Right atrium auricular region (tissue), 2 donors: ENCODE data around the gene ZNF536. TPM values are rescaled to one million over a fixed set of nuclear protein-coding genes. Genes with fewer than 3 reads are reported as not detected.

Experiments used
- DNase-seq: peaks from one replicate; pipeline ENCODE4 v3.0.0-alpha.2; 2019; ENCODE audit warnings: low spot score
- H3K27ac ChIP-seq, 2 donors: fragments of 200-600 bp; sonication (generic); 1 replicate in 1 of 2; 2 replicates in 1 of 2; pipeline ENCODE4 v1.5.1; 2016 to 2019
- H3K27me3 ChIP-seq, 2 donors: fragments of 200-600 bp; sonication (generic); one replicate each; pipeline versions ENCODE4 v1.5.1 to v1.6.0; 2017 to 2019
- H3K36me3 ChIP-seq: fragments of 200-600 bp; sonication (generic); one replicate; pipeline ENCODE4 v1.5.1; 2016
- H3K4me1 ChIP-seq, 2 donors: fragments of 200-600 bp; sonication (generic); one replicate each; pipeline versions ENCODE4 v1.5.1 to v1.6.0; 2017 to 2019
- H3K4me3 ChIP-seq, 2 donors: fragments of 200-600 bp; sonication (generic); 1 replicate in 1 of 2; 2 replicates in 1 of 2; pipeline ENCODE4 v1.5.1; 2017 to 2019; ENCODE audit warnings: mild to moderate bottlenecking in 1 of 2, moderate library complexity in 1 of 2
- H3K9me3 ChIP-seq, 2 donors: fragments of 200-600 bp; sonication (generic); one replicate each; pipeline ENCODE4 v1.5.1; 2019
- total RNA-seq, 2 donors: library from RNA; depleted of rRNA; stranded (reverse); fragments of >200 nt; gene quantifications; one replicate each; pipeline ENCODE4 v1.1.0, GENCODE V29; 2016
- TF ChIP-seq, protein P1 (sequence below), 2 donors: fragments of 200-600 bp; sonication (generic); IDR thresholded peaks; one replicate each; pipeline ENCODE4 v1.5.1; 2019; ENCODE audit warnings: antibody characterized with exemption in 2 of 2

Gene ZNF536
- total RNA-seq, 2 donors from 2014 or later, result 1.9 to 2.7 TPM

GRCh38 chr19:30338878-30339623, 33.1 kb upstream of the ZNF536 start:
- Histone ChIP-seq H3K4me1 (no peaks in the 10 kb centered on the region), H3K36me3 (no peaks in the 10 kb centered on the region), H3K9me3 (no peaks in the 10 kb centered on the region), H3K4me3 (no peak overlapping the region), H3K27ac (no peak overlapping the region), H3K27me3 (no peaks in the 10 kb centered on the region)
- DNase-seq, result no peak
- TF ChIP-seq, protein P1, sequence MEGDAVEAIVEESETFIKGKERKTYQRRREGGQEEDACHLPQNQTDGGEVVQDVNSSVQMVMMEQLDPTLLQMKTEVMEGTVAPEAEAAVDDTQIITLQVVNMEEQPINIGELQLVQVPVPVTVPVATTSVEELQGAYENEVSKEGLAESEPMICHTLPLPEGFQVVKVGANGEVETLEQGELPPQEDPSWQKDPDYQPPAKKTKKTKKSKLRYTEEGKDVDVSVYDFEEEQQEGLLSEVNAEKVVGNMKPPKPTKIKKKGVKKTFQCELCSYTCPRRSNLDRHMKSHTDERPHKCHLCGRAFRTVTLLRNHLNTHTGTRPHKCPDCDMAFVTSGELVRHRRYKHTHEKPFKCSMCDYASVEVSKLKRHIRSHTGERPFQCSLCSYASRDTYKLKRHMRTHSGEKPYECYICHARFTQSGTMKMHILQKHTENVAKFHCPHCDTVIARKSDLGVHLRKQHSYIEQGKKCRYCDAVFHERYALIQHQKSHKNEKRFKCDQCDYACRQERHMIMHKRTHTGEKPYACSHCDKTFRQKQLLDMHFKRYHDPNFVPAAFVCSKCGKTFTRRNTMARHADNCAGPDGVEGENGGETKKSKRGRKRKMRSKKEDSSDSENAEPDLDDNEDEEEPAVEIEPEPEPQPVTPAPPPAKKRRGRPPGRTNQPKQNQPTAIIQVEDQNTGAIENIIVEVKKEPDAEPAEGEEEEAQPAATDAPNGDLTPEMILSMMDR (IDR thresholded peaks at IDR 0.05), result no peak

DNA sequence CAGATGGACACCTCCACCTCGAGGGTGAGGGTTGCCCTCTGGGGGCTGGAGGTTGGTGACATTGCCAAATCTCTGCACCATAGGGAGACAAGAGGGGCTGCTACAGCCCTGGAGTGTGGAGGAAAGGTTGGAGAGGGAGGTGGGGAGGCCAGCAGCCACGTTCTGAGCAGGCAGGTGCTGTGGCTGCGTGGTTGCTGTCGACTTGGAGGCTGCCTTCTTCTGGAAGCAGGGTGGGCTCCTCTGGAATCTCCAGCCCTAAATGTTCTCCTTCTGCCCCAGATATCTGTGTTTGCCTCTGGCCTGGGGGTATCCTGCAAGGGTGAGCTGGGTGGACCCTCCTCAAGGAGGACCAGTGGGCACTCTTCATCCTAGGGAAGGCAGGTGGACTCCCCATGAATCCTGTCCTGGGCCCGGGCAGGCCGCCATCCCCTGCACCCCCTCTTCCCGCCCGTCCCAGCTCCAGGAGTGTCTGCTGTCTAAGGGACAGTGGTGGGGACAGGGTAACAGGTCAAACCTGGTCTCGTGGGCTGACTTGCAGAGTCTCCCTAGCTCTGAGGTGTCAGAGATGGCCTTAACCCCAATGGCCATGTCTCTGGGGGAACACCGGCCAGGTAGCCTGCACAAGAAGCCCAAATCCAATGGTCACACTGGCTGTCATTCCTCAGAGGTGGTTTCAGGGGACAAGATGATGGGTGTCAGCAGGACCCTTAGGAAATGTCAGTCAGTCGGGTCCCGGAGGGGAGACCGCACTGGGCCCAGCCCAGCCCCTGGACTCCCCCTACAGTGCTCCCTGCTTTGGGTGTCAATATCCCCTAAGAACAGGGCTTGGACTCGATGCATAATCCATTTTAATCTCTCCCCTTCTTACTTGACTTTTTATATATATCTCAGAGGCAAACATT, 32.3 kb upstream of the ZNF536 start:
- H3K9me3 ChIP-seq, result no peaks in the 10 kb centered on the region
- no peak overlapping the region for H3K4me3 ChIP-seq
- TF ChIP-seq, protein P1 (IDR thresholded peaks at IDR 0.05), result no peak
- no peak overlapping the region for H3K27ac ChIP-seq
- H3K36me3 ChIP-seq, result no peaks in the 10 kb centered on the region
- no peaks in the 10 kb centered on the region for H3K4me1 ChIP-seq
- no peak for DNase-seq
- H3K27me3 ChIP-seq, result no peaks in the 10 kb centered on the region

DNA sequence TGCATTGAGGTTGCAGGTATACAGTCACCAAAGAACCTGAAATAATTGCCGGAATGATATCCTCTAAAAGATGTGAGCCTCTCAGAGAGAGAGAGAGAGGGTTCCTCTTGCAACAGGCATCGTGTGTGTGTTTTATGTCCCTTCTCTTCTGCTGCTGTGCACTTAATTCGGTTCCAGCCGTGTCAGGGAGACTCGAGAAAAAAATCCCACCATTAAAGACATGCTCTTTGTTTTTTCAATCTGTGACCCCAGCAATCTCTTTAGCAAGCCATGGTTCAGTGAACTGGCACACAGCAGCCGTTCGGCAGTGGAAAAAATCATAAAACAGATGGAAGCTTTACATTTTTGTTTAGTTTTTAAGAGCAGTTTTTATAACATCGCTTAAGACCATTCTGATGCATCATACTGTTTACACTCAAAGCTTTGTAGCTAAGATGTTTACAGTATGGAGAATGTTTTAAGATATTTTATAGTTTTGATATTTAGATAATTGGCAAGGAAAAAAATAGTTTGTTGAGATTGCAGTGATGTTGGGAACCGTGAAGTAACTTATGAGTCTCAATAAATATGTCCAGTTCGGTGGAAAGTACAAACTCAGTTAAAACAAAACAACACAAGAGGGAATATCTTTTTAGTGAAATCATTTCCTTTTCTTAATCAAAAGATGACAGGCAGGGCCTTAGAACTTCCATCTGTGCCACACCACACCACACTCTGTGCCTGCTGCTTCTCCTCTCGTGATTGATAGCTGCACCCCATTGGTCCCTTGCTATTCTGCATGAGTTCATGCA, 31.2 kb upstream of the ZNF536 start:
- Histone ChIP-seq H3K4me3 (no peak overlapping the region), H3K27me3 (no peaks in the 10 kb centered on the region), H3K9me3 (no peaks in the 10 kb centered on the region), H3K27ac (no peak overlapping the region), H3K4me1 (no peaks in the 10 kb centered on the region), H3K36me3 (no peaks in the 10 kb centered on the region)
- TF ChIP-seq, protein P1 (IDR thresholded peaks at IDR 0.05), result no peak
- no peak for DNase-seq

DNA sequence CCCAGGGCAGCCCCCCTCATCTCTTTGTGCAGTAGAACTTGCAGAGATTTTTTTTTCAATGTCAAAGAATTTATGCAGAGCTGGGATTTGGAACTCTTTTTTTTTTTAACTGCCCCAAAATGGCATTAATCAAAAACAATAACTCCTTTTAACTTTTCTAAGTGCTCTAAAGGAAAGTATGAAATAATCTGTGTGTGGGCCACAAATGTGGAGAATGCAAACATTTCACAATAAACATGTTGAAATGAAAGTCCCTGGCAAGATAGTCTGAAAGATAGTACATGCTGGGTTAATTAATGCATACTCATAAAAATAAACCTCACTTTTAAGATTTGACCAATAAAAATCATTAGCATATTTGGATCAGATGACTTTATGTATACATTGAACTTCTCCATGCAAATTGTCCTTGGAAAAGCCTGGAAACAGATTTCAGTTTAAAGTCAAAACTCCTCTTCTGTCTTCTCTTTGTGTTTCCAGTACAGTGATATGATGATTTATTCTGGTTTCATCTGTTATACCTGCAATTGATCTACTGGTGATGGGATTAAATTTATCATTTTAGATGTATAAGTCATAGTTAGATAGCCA, 30.5 kb upstream of the ZNF536 start:
- no peak for DNase-seq
- no peak overlapping the region for H3K4me3 ChIP-seq
- no peak overlapping the region for H3K27ac ChIP-seq
- TF ChIP-seq, protein P1 (IDR thresholded peaks at IDR 0.05), result no peak
- H3K36me3 ChIP-seq, result no peaks in the 10 kb centered on the region
- H3K27me3 ChIP-seq, result no peaks in the 10 kb centered on the region
- no peaks in the 10 kb centered on the region for H3K4me1 ChIP-seq
- no peaks in the 10 kb centered on the region for H3K9me3 ChIP-seq

GRCh38 chr19:30342901-30343300, 29.3 kb upstream of the ZNF536 start:
- no peaks in the 10 kb centered on the region for H3K27me3 ChIP-seq
- TF ChIP-seq, protein P1 (IDR thresholded peaks at IDR 0.05), result no peak

More at GRCh38 chr19:30342901-30343300, 29.3 kb upstream of the ZNF536 start:
- Histone ChIP-seq H3K4me1 (no peaks in the 10 kb centered on the region), H3K36me3 (no peaks in the 10 kb centered on the region), H3K4me3 (no peak overlapping the region), H3K27ac (no peak overlapping the region), H3K9me3 (no peaks in the 10 kb centered on the region)
- DNase-seq, result no peak
